Astrocyte (in vitro differentiated cells and primary cell): ENCODE measurements around the gene LRRC23. TPM values are rescaled to one million over a fixed set of nuclear protein-coding genes. Genes with fewer than 3 reads are reported as not detected.

ENCODE experiments used
- DNase-seq: peaks from one replicate; pipeline ENCODE4 v3.0.0-alpha.2; 2010; ENCODE audit warnings: low read depth
- FAIRE-seq: peaks from 2 replicates; lab custom pipeline; 2011; peaks lifted over from hg19 to GRCh38; lab: Jason Lieb, UNC
- H2AFZ ChIP-seq: 2 replicates; pipeline ENCODE4 v1.6.0; 2012; ENCODE audit warnings: low read depth, low read length, inconsistent platforms
- H3K27ac ChIP-seq: 2 replicates; pipeline ENCODE4 v1.5.1; 2011; ENCODE audit warnings: low read depth, low read length, inconsistent platforms
- H3K27me3 ChIP-seq: 2 replicates; pipeline ENCODE4 v1.6.0; 2011; ENCODE audit warnings: low read length, inconsistent platforms; ENCODE audit not compliant: insufficient read depth
- H3K36me3 ChIP-seq: 2 replicates; pipeline ENCODE4 v1.5.1; 2011; ENCODE audit warnings: low read length, inconsistent platforms; ENCODE audit not compliant: insufficient read depth
- H3K4me1 ChIP-seq: 2 replicates; pipeline ENCODE4 v1.5.1; 2011; ENCODE audit warnings: low read length, inconsistent platforms; ENCODE audit not compliant: insufficient read depth
- H3K4me2 ChIP-seq: 2 replicates; pipeline ENCODE4 v1.6.0; 2012; ENCODE audit warnings: low read length, inconsistent platforms
- H3K4me3 ChIP-seq: 2 replicates; pipeline ENCODE4 v1.5.1; 2011; ENCODE audit warnings: low read depth, mild to moderate bottlenecking, low read length, inconsistent platforms; ENCODE audit not compliant: insufficient read depth
- H3K79me2 ChIP-seq: 2 replicates; pipeline ENCODE4 v1.6.0; 2012; ENCODE audit warnings: mild to moderate bottlenecking, low read length, inconsistent platforms; ENCODE audit not compliant: insufficient read depth
- H3K9ac ChIP-seq: 2 replicates; pipeline ENCODE4 v1.6.0; 2012; ENCODE audit warnings: mild to moderate bottlenecking, low read length, inconsistent platforms
- H3K9me3 ChIP-seq: 2 replicates; pipeline ENCODE4 v1.5.1; 2012; ENCODE audit warnings: low read depth, mild to moderate bottlenecking, low read length, inconsistent platforms; ENCODE audit not compliant: insufficient read depth
- H4K20me1 ChIP-seq: 2 replicates; pipeline ENCODE4 v1.6.0; 2012; ENCODE audit warnings: low read length, inconsistent platforms; ENCODE audit not compliant: insufficient read depth
- H3K27ac Mint-ChIP-seq: one replicate; pipeline ENCODE4 v1.8.0; 2021; ENCODE audit warnings: mild to moderate bottlenecking, mixed read lengths; ENCODE audit not compliant: unreplicated experiment
- H3K27me3 Mint-ChIP-seq: one replicate; pipeline ENCODE4 v1.8.0; 2021; ENCODE audit warnings: low read depth, mixed read lengths; ENCODE audit not compliant: unreplicated experiment
- H3K36me3 Mint-ChIP-seq: one replicate; pipeline ENCODE4 v1.8.0; 2021; ENCODE audit warnings: low read depth, mixed read lengths; ENCODE audit not compliant: unreplicated experiment
- H3K4me1 Mint-ChIP-seq: one replicate; pipeline ENCODE4 v1.8.0; 2021; ENCODE audit warnings: low read depth, mixed read lengths; ENCODE audit not compliant: unreplicated experiment
- H3K4me3 Mint-ChIP-seq: one replicate; pipeline ENCODE4 v1.8.0; 2021; ENCODE audit warnings: mild to moderate bottlenecking, moderate library complexity, mixed read lengths; ENCODE audit not compliant: unreplicated experiment
- H3K9me3 Mint-ChIP-seq: one replicate; pipeline ENCODE4 v1.8.0; 2021; ENCODE audit warnings: mild to moderate bottlenecking, mixed read lengths; ENCODE audit not compliant: unreplicated experiment
- CTCF ChIP-seq: IDR thresholded peaks from 2 replicates; pipeline ENCODE4 v1.5.1; 2011; ENCODE audit warnings: low read depth, mild to moderate bottlenecking, inconsistent platforms, low read length, moderate library complexity; ENCODE audit not compliant: insufficient read depth
- EZH2 ChIP-seq: IDR thresholded peaks from 2 replicates; pipeline ENCODE4 v1.6.1; 2012; ENCODE audit warnings: mild to moderate bottlenecking, low read length, inconsistent platforms; ENCODE audit not compliant: insufficient read depth
- total RNA-seq: library from RNA; stranded (reverse); gene quantifications from 2 replicates; pipeline ENCODE4 v1.2.1, GENCODE V29; 2021

LRRC23 gene
- total RNA-seq, 1 donor from 2014 or later, result 5.2 TPM

- no peak overlapping the region for H3K27ac ChIP-seq
- no peaks in the 10 kb centered on the region for H3K36me3 ChIP-seq
- peaks cover 4% of the 10 kb centered on the region for H3K27me3 Mint-ChIP-seq
- H3K9me3 Mint-ChIP-seq, result no peaks in the 10 kb centered on the region
- H3K4me3 Mint-ChIP-seq, result peak overlapping the region; percentile 29
- H3K79me2 ChIP-seq, result no peaks in the 10 kb centered on the region
- H3K27ac Mint-ChIP-seq, result no peak overlapping the region
- H3K9me3 ChIP-seq, result no peaks in the 10 kb centered on the region
- FAIRE-seq, result no peak
- H3K27me3 ChIP-seq, result no peaks in the 10 kb centered on the region
- TF ChIP-seq CTCF, result no peak
- no peak for TF ChIP-seq EZH2
- no peak overlapping the region for H3K4me2 ChIP-seq
- H3K4me3 ChIP-seq, result no peak overlapping the region
- H3K36me3 Mint-ChIP-seq, result peaks cover 2% of the 10 kb centered on the region
- no peaks in the 10 kb centered on the region for H4K20me1 ChIP-seq
- H3K4me1 Mint-ChIP-seq, result peaks cover 26% of the 10 kb centered on the region
- H3K4me1 ChIP-seq, result peaks cover 23% of the 10 kb centered on the region
- no peak for DNase-seq
- no peak overlapping the region for H2AFZ ChIP-seq
- no peak overlapping the region for H3K9ac ChIP-seq
Observed at GRCh38 chr12:6954316-6955107, 49.9 kb downstream of the LRRC23 start.

- no peaks in the 10 kb centered on the region for H3K36me3 ChIP-seq
- H3K4me1 ChIP-seq, result peaks cover 23% of the 10 kb centered on the region
- H3K4me3 ChIP-seq, result no peak overlapping the region
- H2AFZ ChIP-seq, result no peak overlapping the region
- no peak for FAIRE-seq
- H3K79me2 ChIP-seq, result no peaks in the 10 kb centered on the region
- DNase-seq, result no peak
- H3K4me1 Mint-ChIP-seq, result peaks cover 26% of the 10 kb centered on the region
- no peaks in the 10 kb centered on the region for H3K9me3 ChIP-seq
- no peak overlapping the region for H3K27ac Mint-ChIP-seq
- H3K9ac ChIP-seq, result no peak overlapping the region
- H3K27me3 ChIP-seq, result no peaks in the 10 kb centered on the region
- H3K36me3 Mint-ChIP-seq, result peaks cover 2% of the 10 kb centered on the region
- H3K27me3 Mint-ChIP-seq, result peaks cover 4% of the 10 kb centered on the region
- H3K4me3 Mint-ChIP-seq, result no peak overlapping the region
- H3K9me3 Mint-ChIP-seq, result no peaks in the 10 kb centered on the region
- H4K20me1 ChIP-seq, result no peaks in the 10 kb centered on the region
- H3K4me2 ChIP-seq, result no peak overlapping the region
- TF ChIP-seq CTCF, result no peak
- TF ChIP-seq EZH2, result no peak
- no peak overlapping the region for H3K27ac ChIP-seq
Observed at GRCh38 chr12:6955108-6956020, 50.7 kb downstream of the LRRC23 start.
